HG03064 (cell line): ENCODE measurements around the gene DIPK2B.

Experiments used
- ATAC-seq: cut with Tn5 transposase; IDR thresholded peaks from one replicate; pipeline ENCODE4 v1.9.1; 2021; ENCODE audit warnings: low read depth; ENCODE audit not compliant: unreplicated experiment

The DIPK2B gene, protein sequence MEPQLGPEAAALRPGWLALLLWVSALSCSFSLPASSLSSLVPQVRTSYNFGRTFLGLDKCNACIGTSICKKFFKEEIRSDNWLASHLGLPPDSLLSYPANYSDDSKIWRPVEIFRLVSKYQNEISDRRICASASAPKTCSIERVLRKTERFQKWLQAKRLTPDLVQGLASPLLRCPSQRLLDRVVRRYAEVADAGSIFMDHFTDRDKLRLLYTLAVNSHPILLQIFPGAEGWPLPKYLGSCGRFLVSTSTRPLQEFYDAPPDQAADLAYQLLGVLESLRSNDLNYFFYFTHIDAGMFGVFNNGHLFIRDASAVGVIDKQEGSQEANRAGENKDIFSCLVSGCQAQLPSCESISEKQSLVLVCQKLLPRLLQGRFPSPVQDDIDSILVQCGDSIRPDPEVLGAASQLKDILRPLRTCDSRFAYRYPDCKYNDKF

GRCh38 chrX:45200741-45201234 is at the start of gene DIPK2B:
Gene DIPK2B (minus strand): TSS chrX:45200876. CDS start chrX:45200826, 50 bp downstream.
- ATAC-seq: no peak

- no peak for ATAC-seq
Observed at GRCh38 chrX:45240301-45240700, 39.6 kb upstream of the DIPK2B start.

- ATAC-seq: no peak
Observed at GRCh38 chrX:45238489-45238888, 37.8 kb upstream of the DIPK2B start.

GRCh38 chrX:45233531-45233930 is 32.9 kb upstream of the DIPK2B start:
- ATAC-seq: no peak

DNA sequence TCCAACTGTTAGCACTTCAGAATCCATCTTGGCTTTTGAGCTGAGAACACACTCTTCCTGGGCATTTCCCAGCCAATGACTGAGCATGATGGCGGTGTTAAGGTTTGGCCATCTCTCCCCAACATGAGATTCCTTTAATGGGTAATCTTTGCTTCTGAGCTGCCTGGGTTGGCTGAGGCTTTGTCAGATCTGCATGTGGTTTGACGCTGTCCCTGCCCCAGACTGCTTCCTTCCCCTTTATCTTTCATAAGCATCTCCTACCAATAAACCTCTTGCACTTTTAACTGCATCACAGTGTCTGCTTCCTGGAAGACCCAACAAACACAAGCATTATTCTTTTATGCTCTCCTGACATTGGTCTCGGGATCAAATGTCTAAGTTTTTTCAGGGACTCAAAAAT is 31.5 kb upstream of the DIPK2B start:
- no peak for ATAC-seq

DNA sequence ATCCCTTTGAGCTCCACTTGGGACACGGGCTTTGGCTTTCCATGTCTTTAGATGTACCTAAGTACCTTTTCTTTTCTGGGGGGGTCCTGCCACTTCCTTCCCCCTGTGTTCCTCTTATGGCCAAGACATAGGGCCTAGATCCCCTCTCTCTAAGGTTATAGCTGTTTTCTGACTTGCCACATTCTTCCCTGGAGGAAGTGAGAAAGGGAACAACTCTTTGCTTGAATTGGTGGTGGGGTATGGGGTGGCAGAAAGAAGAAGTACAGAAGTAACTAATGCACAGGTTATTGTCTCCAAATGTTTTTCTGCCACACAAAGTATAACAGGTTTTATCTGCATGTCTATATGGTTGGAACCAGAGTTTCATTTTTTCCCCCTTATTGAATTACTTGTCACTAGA is 29.7 kb upstream of the DIPK2B start:
- no peak for ATAC-seq

DNA sequence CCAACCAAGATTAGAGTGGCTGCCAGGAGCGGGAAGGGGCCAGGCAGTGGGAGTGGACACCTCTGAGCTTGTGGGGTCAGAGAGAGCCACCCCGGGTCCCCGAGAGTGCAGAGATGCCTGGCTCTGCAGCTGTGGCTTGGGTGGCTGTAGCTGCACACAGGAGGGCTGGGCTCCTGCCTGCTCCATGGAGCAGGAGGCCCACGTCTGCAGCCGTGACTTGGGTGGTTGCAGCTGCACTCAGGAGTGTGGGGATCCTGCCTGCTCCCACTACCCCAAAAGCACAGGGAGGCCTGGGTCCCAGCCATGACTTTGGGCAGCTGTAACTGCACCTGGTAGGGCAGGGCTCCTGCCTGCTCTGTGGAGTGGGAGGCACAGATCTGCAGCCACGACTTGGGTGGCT is 28.7 kb upstream of the DIPK2B start:
- ATAC-seq: no peak

GRCh38 chrX:45228126-45228525 is 27.4 kb upstream of the DIPK2B start:
- no peak for ATAC-seq

- no peak for ATAC-seq
Observed at GRCh38 chrX:45208121-45208856, 7.6 kb upstream of the DIPK2B start.

DNA sequence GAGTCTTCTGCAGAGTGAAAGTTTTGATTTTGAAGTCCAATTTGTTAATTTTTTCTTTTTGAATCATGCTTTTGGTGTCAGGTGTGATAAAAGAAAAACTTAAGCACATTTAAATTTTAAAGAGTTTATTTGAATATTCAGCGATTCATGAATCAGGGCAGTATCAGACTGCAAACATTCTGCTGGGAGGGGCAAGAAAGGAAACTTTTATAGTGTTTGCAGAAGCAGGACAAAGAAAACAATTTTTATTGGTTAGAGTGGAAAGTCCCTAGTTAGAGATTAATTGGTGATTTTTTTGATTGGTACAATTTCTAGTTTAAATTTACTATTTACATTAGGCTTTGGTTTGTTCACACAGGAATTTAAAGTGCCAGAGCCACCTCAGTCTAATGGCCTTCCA is 1.5 kb upstream of the DIPK2B start:
- no peak for ATAC-seq

GRCh38 chrX:45198706-45199105 is 2.0 kb downstream of the DIPK2B start:
- no peak for ATAC-seq

DNA sequence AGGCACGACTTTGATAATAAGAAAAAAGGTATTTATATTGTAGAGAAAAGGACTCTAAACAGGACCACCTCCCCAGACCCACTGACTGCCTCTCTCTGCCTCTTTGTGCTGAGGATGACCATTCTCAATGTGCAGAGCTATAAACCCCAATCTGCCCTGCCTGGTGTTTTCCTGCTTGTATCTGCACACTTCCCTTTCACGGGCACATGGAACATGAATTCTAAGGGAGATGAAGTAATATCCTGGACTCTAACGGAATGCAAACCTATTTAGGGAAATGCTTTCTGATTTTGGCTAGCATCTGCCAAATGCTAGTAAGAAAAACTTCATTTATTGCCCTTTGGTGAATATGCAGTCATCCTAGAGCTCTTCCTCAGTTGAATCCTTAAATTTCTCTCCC is 2.4 kb downstream of the DIPK2B start:
- ATAC-seq: no peak

- no peak for ATAC-seq
Observed at GRCh38 chrX:45196701-45197100, 4.0 kb downstream of the DIPK2B start.

DNA sequence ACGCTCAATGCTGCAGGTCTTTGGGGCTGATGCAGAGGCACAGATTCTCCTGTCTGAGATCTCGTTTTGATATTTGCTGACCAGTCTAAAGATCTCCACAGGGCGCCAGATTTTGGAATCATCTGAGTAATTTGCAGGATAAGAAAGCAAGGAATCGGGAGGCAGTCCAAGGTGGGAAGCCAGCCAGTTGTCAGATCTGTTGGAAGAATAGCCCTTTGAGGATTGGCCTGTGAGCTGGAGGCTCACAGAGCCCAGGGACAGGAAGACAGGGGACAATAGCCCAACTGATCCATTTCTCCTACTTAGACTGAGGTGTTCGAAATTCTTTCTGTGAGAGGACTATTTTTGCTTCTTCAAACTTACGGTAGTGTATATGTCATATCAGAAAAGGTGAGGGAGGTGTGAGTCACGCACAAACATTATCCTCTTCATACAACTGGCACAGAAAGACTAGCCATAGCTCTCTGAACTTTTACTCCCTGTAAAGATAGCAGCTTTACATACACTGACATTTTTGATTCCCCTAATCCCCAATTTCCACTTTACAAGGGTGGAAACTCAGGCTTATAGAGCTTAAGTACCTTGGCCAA is 8.8 kb downstream of the DIPK2B start:
- ATAC-seq: no peak

DNA sequence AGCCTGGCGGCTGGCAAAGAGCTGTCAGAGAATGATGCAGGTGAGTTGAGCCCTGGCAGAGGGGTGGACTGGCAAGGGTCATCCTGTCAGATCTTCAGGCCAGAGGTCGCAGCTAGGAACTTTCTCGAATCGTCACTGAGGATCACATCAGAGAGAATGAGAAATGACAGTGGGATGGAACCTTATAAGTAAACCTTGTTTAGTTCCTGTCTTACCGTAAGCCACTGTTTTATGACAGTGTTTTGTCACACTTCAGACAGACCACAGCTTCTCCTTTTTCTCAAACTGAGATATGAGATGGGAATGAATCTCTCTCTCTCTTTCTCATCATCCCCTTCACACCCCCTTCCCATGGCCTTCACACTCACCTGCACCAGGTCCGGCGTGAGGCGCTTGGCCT is 9.3 kb downstream of the DIPK2B start:
- no peak for ATAC-seq

DNA sequence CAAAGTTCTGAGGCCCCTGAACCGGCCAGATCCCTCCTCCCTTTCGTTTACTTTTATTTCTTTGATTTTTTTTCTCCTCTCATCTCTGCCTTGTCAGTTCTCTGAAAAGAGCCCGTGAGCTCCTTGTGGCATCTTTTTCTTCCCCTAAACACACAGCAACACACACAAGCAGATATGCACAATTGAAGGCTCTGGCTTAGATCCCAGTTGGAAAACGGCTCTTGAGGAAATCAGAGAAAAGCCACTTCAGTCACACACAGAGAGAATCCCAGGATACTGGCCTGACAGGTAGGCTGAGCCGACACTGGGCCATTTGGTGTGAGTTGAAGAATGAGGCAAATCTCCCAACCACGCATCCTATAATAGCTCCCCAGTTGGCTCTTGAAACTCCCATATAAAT is 12.9 kb downstream of the DIPK2B start:
- no peak for ATAC-seq

DNA sequence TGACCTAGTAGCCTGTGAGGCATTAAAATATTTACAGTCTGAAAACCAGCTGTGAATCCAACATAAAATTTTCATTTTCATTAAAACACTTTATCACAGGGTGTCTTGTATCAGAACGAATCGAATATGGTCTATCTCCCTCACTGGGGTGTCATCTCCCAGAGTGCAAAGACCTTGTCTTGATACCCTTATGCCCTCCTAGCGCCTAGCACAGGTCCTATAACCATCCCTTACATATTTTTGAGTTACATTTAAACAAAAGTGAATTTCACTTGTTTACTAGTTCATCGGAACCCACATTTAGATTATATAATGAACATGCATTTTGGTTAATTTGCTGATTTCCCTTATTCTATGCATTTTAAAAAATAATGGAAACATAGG is 14.0 kb downstream of the DIPK2B start:
- ATAC-seq: no peak

GRCh38 chrX:45184211-45184610 is 16.5 kb downstream of the DIPK2B start:
- ATAC-seq: no peak

- ATAC-seq: no peak
Observed at GRCh38 chrX:45172890-45173289, 27.8 kb downstream of the DIPK2B start.

DNA sequence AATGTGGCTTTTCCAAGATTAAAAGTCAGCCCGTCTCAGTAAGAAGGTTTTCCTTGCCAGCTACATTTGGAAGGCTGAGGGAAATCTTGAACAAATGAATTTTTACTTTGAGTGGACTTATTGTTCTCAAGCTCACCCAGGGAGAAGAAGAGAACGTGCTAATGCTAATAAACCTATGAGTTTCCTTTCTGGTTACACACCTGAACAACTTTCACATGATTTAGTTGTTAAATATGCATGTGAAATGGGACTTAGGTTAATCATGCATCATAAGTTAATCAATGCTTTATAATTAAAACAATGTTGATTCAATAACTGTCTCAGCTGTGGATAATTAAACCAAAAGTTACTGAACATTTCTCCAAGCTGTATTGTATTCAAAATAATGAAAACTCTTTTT is 33.9 kb downstream of the DIPK2B start:
- ATAC-seq: no peak

- no peak for ATAC-seq
Observed at GRCh38 chrX:45165726-45166125, 35.0 kb downstream of the DIPK2B start.
